Peyer's patch (tissue), 4 donors: Measurements from ENCODE around the gene RAVER2.

ENCODE experiments used
- CTCF ChIP-seq, 6 experiments: fragments of 450-650 bp in 4 of 6; fragments of 200-600 bp in 2 of 6; sonication (generic) in 1 of 6; IDR thresholded peaks; one replicate each; pipeline ENCODE4 v1.5.1; 2017 to 2019; ENCODE audit warnings: antibody characterized with exemption in 6 of 6, mild to moderate bottlenecking in 3 of 6, moderate library complexity in 1 of 6
- POLR2A ChIP-seq, 2 donors: fragments of 450-650 bp; IDR thresholded peaks; one replicate each; pipeline ENCODE4 v1.5.1; 2017; ENCODE audit warnings: antibody characterized with exemption in 2 of 2, mild to moderate bottlenecking in 2 of 2, moderate library complexity in 2 of 2

DNA sequence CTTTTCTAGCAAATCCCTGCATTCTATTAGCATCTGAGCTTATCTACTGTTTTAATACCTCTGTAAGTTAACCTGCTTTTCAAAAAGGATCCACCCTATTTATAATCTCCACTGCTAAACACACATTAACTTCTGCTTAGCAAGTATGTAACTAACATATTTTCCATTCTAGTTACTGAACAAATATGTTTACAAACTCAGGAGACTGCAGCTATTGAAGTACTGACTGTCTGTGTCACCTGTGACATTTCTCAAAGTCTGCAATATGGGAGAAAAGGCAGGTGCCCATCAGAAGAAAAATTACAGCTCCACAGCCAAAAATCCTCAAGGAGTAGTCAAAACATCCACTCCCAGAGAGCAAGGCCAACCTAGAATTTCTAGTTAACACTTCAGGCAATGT is 133.2 kb downstream of the RAVER2 start:
- TF ChIP-seq CTCF (IDR thresholded peaks at IDR 0.05) (no peak), POLR2A (IDR thresholded peaks at IDR 0.05) (no peak)
